HG02840 (cell line): ENCODE data around the gene GFI1.
A peak's percentile ranks its signal among the peaks of the same experiment; 100 is the strongest.
"Not testable (repeated sequence)": the region's sequence is repeated elsewhere in the genome, so short reads cannot be mapped to it uniquely, and the experiment has no call there.

Experiments used
- ATAC-seq: cut with Tn5 transposase; IDR thresholded peaks from one replicate; pipeline ENCODE4 v1.9.1; 2021; ENCODE audit warnings: mild to moderate bottlenecking, moderate library complexity, moderate number of reproducible peaks; ENCODE audit not compliant: unreplicated experiment, low FRiP score

Gene GFI1

GRCh38 chr1:92486251-92487077 is at the start of gene GFI1:
Gene GFI1 (minus strand): TSS chr1:92486925. CDS start chr1:92483487, 3,438 bp downstream.
- peak; percentile 8 for ATAC-seq

GRCh38 chr1:92532371-92532770 is 45.6 kb upstream of the GFI1 start:
- not testable (repeated sequence) for ATAC-seq

- ATAC-seq, result not testable (repeated sequence)
These were observed 45.2 kb upstream of the GFI1 start for GRCh38 chr1:92531939-92532338.

GRCh38 chr1:92527670-92528069 is 40.9 kb upstream of the GFI1 start:
- no peak for ATAC-seq

GRCh38 chr1:92524944-92525590 is 38.3 kb upstream of the GFI1 start:
- ATAC-seq, result not testable (repeated sequence)

- ATAC-seq, result no peak
These were observed 32.3 kb upstream of the GFI1 start for GRCh38 chr1:92519043-92519442.

- no peak for ATAC-seq
These were observed 29.8 kb upstream of the GFI1 start for GRCh38 chr1:92516574-92516973.

GRCh38 chr1:92515796-92516201 is 29.1 kb upstream of the GFI1 start:
- ATAC-seq, result no peak

GRCh38 chr1:92511541-92511940 is 24.8 kb upstream of the GFI1 start:
- peak; percentile 56 for ATAC-seq

GRCh38 chr1:92509619-92510018 is 22.9 kb upstream of the GFI1 start:
- ATAC-seq, result no peak

- no peak for ATAC-seq
These were observed 18.4 kb upstream of the GFI1 start for GRCh38 chr1:92505015-92505692.

- no peak for ATAC-seq
These were observed 17.7 kb upstream of the GFI1 start for GRCh38 chr1:92504291-92505014.

- no peak for ATAC-seq
These were observed 17.2 kb upstream of the GFI1 start for GRCh38 chr1:92503926-92504285.

GRCh38 chr1:92503043-92503925 is 16.6 kb upstream of the GFI1 start:
- no peak for ATAC-seq

- ATAC-seq, result no peak
These were observed 15.5 kb upstream of the GFI1 start for GRCh38 chr1:92502247-92502646.

- ATAC-seq, result no peak
These were observed 13.8 kb upstream of the GFI1 start for GRCh38 chr1:92500552-92500951.

GRCh38 chr1:92495392-92496063 is 8.8 kb upstream of the GFI1 start:
- ATAC-seq, result no peak

- no peak for ATAC-seq
These were observed 7.9 kb upstream of the GFI1 start for GRCh38 chr1:92494485-92495141.

GRCh38 chr1:92493139-92493538 is 6.4 kb upstream of the GFI1 start:
- ATAC-seq, result no peak
